Lower lobe of right lung (tissue), 2 donors: ENCODE data around the gene ERVFRD-1. TPM values are rescaled to one million over a fixed set of nuclear protein-coding genes. Genes with fewer than 3 reads are reported as not detected.
A peak's percentile ranks its signal among the peaks of the same experiment; 100 is the strongest.

Experiments used
- ATAC-seq, 2 donors: fragments of 200-7000 bp; cut with Tn5 transposase; one replicate each; pipeline ENCODE4 v1.9.1; 2020 to 2022; ENCODE audit warnings: mild to moderate bottlenecking in 2 of 2, moderate library complexity in 2 of 2
- DNase-seq: peaks from one replicate; pipeline ENCODE4 v3.0.0-alpha.2; 2020
- H3K27ac ChIP-seq: fragments of 200-600 bp; one replicate; pipeline ENCODE4 v1.8.0; 2022
- H3K27me3 ChIP-seq: fragments of 200-600 bp; one replicate; pipeline ENCODE4 v1.8.0; 2022; ENCODE audit warnings: low read depth
- H3K36me3 ChIP-seq: fragments of 200-600 bp; one replicate; pipeline ENCODE4 v1.8.0; 2022; ENCODE audit warnings: mild to moderate bottlenecking
- H3K4me1 ChIP-seq: fragments of 200-600 bp; one replicate; pipeline ENCODE4 v1.8.0; 2022
- H3K4me3 ChIP-seq: fragments of 200-600 bp; one replicate; pipeline ENCODE4 v1.8.0; 2022; ENCODE audit warnings: mild to moderate bottlenecking
- H3K9me3 ChIP-seq: fragments of 200-600 bp; one replicate; pipeline ENCODE4 v1.8.0; 2022
- intact Hi-C: fragments of 100-400 bp; cut with DNase I; formaldehyde crosslinking; loops from one replicate; pipeline ENCODE4 v1.11.0; 2022
- total RNA-seq: library from RNA; stranded (reverse); fragmentation: NEBNext Ultra II Directional; extraction: Animal tissue kit (Norgen Biotek cat#: 25700); gene quantifications from one replicate; pipeline ENCODE4 v1.2.1, GENCODE V29; 2021
- TF ChIP-seq, protein P1 (sequence below): fragments of 200-600 bp; IDR thresholded peaks from one replicate; pipeline ENCODE4 v1.8.0; 2022; ENCODE audit warnings: antibody characterized with exemption, mild to moderate bottlenecking
- donor health status: DM: no; HTN: yes; CAD: no; lungs with severe emphysema.

The ERVFRD-1 gene
- total RNA-seq, 1 donor from 2014 or later: 0.65 TPM

DNA sequence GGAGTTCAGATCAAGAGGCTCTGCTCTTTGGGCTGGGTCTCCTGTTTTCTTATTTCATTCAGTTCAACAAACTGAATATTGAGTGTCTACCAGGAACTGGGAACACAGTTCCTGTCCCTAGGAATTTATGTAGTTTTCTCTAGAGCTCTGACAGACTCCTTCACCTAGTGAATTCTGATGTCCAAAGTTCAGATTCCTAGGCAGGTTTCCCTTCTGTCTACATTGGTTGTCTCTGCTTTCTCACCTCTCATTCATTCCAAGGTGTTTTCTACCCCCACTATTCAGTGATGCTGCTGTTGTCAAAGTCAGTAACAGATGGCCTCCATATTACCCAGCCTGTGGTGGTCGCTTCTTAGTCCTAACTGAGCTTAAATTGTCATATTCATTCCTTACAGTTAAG lies 13.5 kb downstream of the ERVFRD-1 start:
- Histone ChIP-seq H3K9me3 (no peaks in the 10 kb centered on the region), H3K4me3 (no peak overlapping the region), H3K27me3 (no peaks in the 10 kb centered on the region), H3K27ac (no peak overlapping the region), H3K36me3 (no peaks in the 10 kb centered on the region), H3K4me1 (peaks cover 19% of the 10 kb centered on the region)
- no peak for ATAC-seq
- TF ChIP-seq, protein P1, sequence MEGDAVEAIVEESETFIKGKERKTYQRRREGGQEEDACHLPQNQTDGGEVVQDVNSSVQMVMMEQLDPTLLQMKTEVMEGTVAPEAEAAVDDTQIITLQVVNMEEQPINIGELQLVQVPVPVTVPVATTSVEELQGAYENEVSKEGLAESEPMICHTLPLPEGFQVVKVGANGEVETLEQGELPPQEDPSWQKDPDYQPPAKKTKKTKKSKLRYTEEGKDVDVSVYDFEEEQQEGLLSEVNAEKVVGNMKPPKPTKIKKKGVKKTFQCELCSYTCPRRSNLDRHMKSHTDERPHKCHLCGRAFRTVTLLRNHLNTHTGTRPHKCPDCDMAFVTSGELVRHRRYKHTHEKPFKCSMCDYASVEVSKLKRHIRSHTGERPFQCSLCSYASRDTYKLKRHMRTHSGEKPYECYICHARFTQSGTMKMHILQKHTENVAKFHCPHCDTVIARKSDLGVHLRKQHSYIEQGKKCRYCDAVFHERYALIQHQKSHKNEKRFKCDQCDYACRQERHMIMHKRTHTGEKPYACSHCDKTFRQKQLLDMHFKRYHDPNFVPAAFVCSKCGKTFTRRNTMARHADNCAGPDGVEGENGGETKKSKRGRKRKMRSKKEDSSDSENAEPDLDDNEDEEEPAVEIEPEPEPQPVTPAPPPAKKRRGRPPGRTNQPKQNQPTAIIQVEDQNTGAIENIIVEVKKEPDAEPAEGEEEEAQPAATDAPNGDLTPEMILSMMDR: no peak
- intact Hi-C loops: no loop called here
- DNase-seq: no peak

DNA sequence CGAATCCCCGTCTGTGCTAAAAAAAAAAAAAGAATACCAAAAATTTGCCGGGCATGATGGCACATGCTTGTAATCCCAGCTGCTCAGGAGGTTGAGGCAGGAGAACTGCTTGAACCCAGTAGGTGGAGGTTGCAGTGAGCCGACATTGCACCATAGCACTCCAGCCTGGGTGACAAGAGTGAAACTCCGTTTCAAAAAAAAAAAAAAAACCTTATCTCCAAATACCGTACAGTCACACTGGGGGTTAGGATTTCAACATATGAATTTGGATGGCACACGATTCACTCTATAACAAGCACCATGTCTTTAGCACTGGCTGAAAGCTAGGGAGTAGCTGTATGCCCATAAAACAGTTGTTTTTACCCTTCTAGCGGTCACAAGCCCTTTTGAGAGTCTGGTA lies 14.0 kb downstream of the ERVFRD-1 start:
- TF ChIP-seq, protein P1: no peak
- no peaks in the 10 kb centered on the region for H3K27me3 ChIP-seq
- no peak overlapping the region for H3K27ac ChIP-seq
- intact Hi-C loops: no loop called here
- no peaks in the 10 kb centered on the region for H3K36me3 ChIP-seq
- no peak for DNase-seq
- no peak for ATAC-seq
- peaks cover 24% of the 10 kb centered on the region for H3K4me1 ChIP-seq
- no peak overlapping the region for H3K4me3 ChIP-seq
- H3K9me3 ChIP-seq: no peaks in the 10 kb centered on the region

DNA sequence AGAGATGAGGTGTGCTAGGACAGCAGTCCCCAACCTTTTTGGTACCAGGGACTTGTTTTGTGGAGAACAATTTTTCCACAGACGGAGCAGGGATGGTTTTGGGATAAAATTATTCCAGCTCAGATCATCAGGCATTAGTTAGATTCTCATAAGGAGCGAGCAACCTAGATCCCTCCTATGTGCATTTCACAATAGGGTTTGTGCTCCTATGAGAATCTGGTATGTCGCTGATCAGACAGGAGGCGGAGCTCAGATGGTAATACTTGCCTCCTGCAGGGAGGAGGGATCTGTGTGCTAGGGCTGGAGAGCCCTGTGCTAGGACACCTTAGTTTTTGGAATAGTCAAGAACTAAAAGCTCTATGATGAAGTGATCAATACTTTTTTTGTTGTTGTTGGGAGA lies 15.4 kb downstream of the ERVFRD-1 start:
- Histone ChIP-seq H3K9me3 (no peaks in the 10 kb centered on the region), H3K36me3 (no peaks in the 10 kb centered on the region), H3K27ac (no peak overlapping the region), H3K27me3 (no peaks in the 10 kb centered on the region), H3K4me3 (no peak overlapping the region), H3K4me1 (peaks cover 24% of the 10 kb centered on the region)
- intact Hi-C loops: no loop called here
- no peak for DNase-seq
- TF ChIP-seq, protein P1: no peak
- ATAC-seq: no peak

DNA sequence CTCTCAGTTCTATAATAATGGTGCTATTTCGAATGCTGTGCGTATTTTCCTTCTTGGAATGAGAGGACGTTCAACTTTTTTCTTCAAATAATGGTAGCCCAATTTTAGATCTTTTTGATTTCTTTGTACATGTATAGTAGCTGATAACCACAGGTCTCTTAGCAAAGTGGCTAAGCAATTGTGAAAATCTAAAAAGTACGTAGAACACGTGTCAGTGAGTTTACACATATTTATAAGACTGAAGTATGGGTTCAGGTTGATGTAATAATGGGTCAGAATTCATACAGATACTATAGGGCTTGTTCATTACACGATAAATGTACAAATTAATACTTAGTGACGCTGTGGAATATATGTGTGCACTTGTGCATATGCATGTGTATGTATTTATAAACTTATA lies 16.6 kb downstream of the ERVFRD-1 start:
- Histone ChIP-seq H3K4me1 (peaks cover 24% of the 10 kb centered on the region), H3K4me3 (peak overlapping the region; percentile 97), H3K27me3 (no peaks in the 10 kb centered on the region), H3K9me3 (no peaks in the 10 kb centered on the region), H3K36me3 (no peaks in the 10 kb centered on the region), H3K27ac (no peak overlapping the region)
- ATAC-seq: no peak
- intact Hi-C loops: no loop called here
- TF ChIP-seq, protein P1: no peak
- no peak for DNase-seq

DNA sequence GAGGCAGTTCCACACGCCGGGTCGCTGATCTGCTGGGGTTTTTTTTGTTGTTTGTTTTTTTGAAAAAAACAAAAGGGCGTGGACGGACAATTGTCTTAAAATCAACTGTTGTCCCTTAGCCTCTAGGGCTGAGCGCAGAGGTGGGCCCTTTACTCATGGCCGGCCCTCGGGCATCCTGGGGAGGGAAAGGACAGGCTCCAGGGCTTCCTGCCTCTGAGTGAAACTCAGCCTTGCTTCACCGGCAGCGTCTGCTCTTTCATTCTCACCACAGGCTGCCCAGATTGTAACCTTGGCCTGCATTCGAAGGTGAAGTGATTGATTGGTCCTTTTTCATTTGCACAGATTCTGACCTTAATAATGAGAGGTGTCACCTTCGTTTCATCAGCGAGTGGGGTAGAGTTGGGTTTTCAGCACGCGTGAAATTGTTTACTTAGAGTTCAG lies 17.1 kb downstream of the ERVFRD-1 start:
- peak overlapping the region; percentile 98 for H3K27ac ChIP-seq
- TF ChIP-seq, protein P1: no peak
- H3K36me3 ChIP-seq: no peaks in the 10 kb centered on the region
- DNase-seq (peak; percentile 58), ATAC-seq (peak in 1 of 2 donors; percentile 25)
- no peaks in the 10 kb centered on the region for H3K27me3 ChIP-seq
- intact Hi-C loops: no loop called here
- H3K4me1 ChIP-seq: peaks cover 24% of the 10 kb centered on the region
- peak overlapping the region; percentile 97 for H3K4me3 ChIP-seq
- no peaks in the 10 kb centered on the region for H3K9me3 ChIP-seq
